SU-DHL-6 (cell line): ENCODE measurements around the gene FGF5.

Source experiments
- H2AFZ ChIP-seq: fragments of 200-600 bp; sonication (generic); 2 replicates; pipeline ENCODE4 v1.6.1; 2014; ENCODE audit warnings: low read depth, mild to moderate bottlenecking, moderate library complexity, mixed read lengths, antibody characterized with exemption, low read length; ENCODE audit not compliant: severe bottlenecking
- H3F3A ChIP-seq: fragments of 200-600 bp; shearing (Covaris generic); 2 replicates; pipeline ENCODE4 v1.6.0; 2016; ENCODE audit warnings: antibody characterized with exemption, mild to moderate bottlenecking; ENCODE audit not compliant: insufficient read depth
- H3K27ac ChIP-seq: fragments of 200-600 bp; sonication (generic); 2 replicates; pipeline ENCODE4 v1.5.1; 2016; ENCODE audit warnings: low read depth, mild to moderate bottlenecking, low read length, moderate library complexity, mixed read lengths
- H3K27me3 ChIP-seq: fragments of 200-600 bp; sonication (generic), shearing (Covaris generic); 2 replicates; pipeline ENCODE4 v1.6.0; 2014; ENCODE audit warnings: mild to moderate bottlenecking, low read length
- H3K36me3 ChIP-seq: fragments of 200-600 bp; sonication (generic); 2 replicates; pipeline ENCODE4 v1.6.1; 2014; ENCODE audit warnings: mild to moderate bottlenecking, low read length, mixed read lengths
- H3K4me2 ChIP-seq: fragments of 300-600, 200-600 bp; shearing (Covaris generic), sonication (generic); 2 replicates; pipeline ENCODE4 v1.6.0; 2014; ENCODE audit warnings: low read length, low read depth, mild to moderate bottlenecking; ENCODE audit not compliant: poor library complexity, severe bottlenecking
- H3K4me3 ChIP-seq: fragments of 200-600 bp; sonication (generic); 2 replicates; pipeline ENCODE4 v1.5.1; 2014; ENCODE audit warnings: antibody characterized with exemption, low read length, mild to moderate bottlenecking, mixed read lengths; ENCODE audit not compliant: insufficient read depth, poor library complexity, severe bottlenecking
- H3K79me2 ChIP-seq: fragments of 200-600 bp; sonication (generic); 2 replicates; pipeline ENCODE4 v1.6.1; 2014; ENCODE audit warnings: mild to moderate bottlenecking, low read length, moderate library complexity; ENCODE audit not compliant: insufficient read depth
- H3K9ac ChIP-seq: fragments of 200-600 bp; sonication (generic); 2 replicates; pipeline ENCODE4 v1.7.0; 2014; ENCODE audit warnings: mild to moderate bottlenecking, low read length
- H3K9me2 ChIP-seq: fragments of 200-600 bp; sonication (generic); replicated peaks from 2 replicates; pipeline ENCODE4 v1.6.1; 2014; ENCODE audit warnings: low read length; ENCODE audit not compliant: insufficient read depth
- H3K9me3 ChIP-seq: fragments of 200-600 bp; sonication (generic); 2 replicates; pipeline ENCODE4 v1.6.1; 2014; ENCODE audit warnings: low read length, mixed read lengths; ENCODE audit not compliant: insufficient read depth
- H4K20me1 ChIP-seq: fragments of 200-600 bp; sonication (generic); 2 replicates; pipeline ENCODE4 v1.6.1; 2014; ENCODE audit warnings: low read depth, mild to moderate bottlenecking, antibody characterized with exemption, low read length, moderate library complexity, mixed read lengths
- EZH2phosphoT487 ChIP-seq: fragments of 200-600 bp; sonication (generic), shearing (Covaris generic); conservative IDR thresholded peaks from 2 replicates; pipeline ENCODE4 v1.6.1; 2018; ENCODE audit warnings: mild to moderate bottlenecking, antibody characterized with exemption, low read length, moderate library complexity, mixed read lengths
- TF ChIP-seq, protein P1 (sequence below): fragments of 200-600 bp; sonication (generic); IDR thresholded peaks from one replicate; pipeline ENCODE4 v1.5.1; 2017; ENCODE audit warnings: antibody characterized with exemption, mild to moderate bottlenecking, low read length, moderate library complexity; ENCODE audit not compliant: insufficient read depth, poor library complexity, severe bottlenecking

The FGF5 gene

DNA sequence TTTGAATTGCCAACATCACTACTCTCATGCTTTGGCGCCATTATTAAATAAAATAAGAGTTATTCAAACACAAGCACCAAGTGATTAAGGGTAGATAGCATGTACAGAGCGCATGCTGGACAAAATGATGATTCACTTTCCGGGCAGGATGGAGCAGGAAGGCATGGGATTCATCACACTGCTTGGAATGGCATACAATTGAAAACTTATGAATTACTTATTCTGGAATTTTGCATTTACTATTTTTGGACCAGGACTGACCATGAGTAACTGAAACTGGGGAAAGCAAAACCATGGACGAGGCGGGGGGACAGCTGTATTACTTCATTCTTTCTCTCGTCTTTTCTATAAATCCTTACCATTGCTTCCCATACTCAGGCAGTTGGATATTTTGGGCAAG, 28.5 kb upstream of the FGF5 start:
- Histone ChIP-seq H3K36me3 (no peaks in the 10 kb centered on the region), H4K20me1 (no peaks in the 10 kb centered on the region), H3K9ac (no peak overlapping the region), H3F3A (no peaks in the 10 kb centered on the region), H3K9me2 (no peaks in the 10 kb centered on the region), H3K4me3 (no peak overlapping the region), H3K79me2 (no peaks in the 10 kb centered on the region), H3K4me2 (no peak overlapping the region), H3K27me3 (no peaks in the 10 kb centered on the region), H3K27ac (no peak overlapping the region), H2AFZ (no peak overlapping the region), H3K9me3 (no peaks in the 10 kb centered on the region)
- TF ChIP-seq, protein P1, sequence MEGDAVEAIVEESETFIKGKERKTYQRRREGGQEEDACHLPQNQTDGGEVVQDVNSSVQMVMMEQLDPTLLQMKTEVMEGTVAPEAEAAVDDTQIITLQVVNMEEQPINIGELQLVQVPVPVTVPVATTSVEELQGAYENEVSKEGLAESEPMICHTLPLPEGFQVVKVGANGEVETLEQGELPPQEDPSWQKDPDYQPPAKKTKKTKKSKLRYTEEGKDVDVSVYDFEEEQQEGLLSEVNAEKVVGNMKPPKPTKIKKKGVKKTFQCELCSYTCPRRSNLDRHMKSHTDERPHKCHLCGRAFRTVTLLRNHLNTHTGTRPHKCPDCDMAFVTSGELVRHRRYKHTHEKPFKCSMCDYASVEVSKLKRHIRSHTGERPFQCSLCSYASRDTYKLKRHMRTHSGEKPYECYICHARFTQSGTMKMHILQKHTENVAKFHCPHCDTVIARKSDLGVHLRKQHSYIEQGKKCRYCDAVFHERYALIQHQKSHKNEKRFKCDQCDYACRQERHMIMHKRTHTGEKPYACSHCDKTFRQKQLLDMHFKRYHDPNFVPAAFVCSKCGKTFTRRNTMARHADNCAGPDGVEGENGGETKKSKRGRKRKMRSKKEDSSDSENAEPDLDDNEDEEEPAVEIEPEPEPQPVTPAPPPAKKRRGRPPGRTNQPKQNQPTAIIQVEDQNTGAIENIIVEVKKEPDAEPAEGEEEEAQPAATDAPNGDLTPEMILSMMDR: no peak
- no peak for TF ChIP-seq EZH2phosphoT487

DNA sequence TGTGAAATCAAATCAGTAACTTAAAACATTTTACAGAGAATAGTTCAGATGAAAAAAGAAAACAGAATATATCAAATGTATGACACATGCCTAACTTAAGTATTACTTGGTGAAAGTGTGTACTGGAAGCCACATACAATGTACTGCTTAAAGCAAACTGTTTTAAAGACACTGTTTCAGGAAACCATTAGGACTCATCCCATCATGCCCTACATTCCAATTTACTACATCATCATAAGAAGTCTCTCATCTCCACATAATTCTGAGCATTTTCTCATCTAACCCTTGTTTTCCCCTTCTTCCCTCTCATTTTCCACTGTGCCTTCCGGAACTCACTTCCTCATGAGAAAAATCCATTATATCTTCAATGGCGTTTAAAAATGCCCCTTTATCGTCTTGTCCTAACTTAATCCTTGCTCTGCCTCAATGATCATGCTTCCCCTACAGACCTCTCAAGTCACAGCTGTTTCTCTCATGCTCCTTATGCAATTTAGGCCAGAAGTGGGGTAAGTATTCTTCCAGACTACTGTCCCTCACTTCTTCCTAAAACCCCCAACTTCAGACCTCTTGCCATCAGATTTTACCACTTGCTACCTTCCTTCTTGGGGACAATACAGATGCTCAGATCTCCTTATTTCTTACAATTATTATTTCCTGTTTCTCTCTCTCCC, 26.8 kb upstream of the FGF5 start:
- TF ChIP-seq EZH2phosphoT487: no peak
- TF ChIP-seq, protein P1: no peak
- H3K27ac ChIP-seq: no peak overlapping the region
- no peak overlapping the region for H3K9ac ChIP-seq
- H3F3A ChIP-seq: no peaks in the 10 kb centered on the region
- H3K9me3 ChIP-seq: no peaks in the 10 kb centered on the region
- no peak overlapping the region for H2AFZ ChIP-seq
- no peaks in the 10 kb centered on the region for H3K79me2 ChIP-seq
- no peaks in the 10 kb centered on the region for H4K20me1 ChIP-seq
- no peaks in the 10 kb centered on the region for H3K36me3 ChIP-seq
- H3K27me3 ChIP-seq: no peaks in the 10 kb centered on the region
- no peak overlapping the region for H3K4me2 ChIP-seq
- no peak overlapping the region for H3K4me3 ChIP-seq
- H3K9me2 ChIP-seq: no peaks in the 10 kb centered on the region

DNA sequence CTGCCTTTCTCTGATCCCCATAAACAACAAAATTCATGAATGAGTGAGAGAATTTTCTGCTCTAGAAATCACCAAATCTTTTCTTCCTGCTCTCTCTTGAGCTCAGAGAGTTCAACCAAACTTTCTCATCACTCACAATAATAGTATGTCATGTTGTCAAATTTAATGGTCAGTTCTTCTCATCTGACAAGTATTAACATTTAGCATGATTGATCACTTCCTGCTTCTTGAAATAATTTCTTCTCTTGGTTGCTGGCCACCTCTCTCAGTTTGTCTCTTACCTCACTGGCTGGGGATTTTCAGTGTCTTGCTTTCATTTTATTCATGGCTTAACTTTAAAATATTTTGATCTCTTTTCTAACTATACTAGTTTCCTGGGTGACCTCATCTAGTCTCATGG, 25.5 kb upstream of the FGF5 start:
- Histone ChIP-seq H4K20me1 (no peaks in the 10 kb centered on the region), H3K36me3 (no peaks in the 10 kb centered on the region), H3K27me3 (no peaks in the 10 kb centered on the region), H3K9me3 (no peaks in the 10 kb centered on the region), H3K79me2 (no peaks in the 10 kb centered on the region), H3K9me2 (no peaks in the 10 kb centered on the region), H3K4me3 (no peak overlapping the region), H3K27ac (no peak overlapping the region), H3F3A (no peaks in the 10 kb centered on the region), H3K9ac (no peak overlapping the region), H3K4me2 (no peak overlapping the region), H2AFZ (no peak overlapping the region)
- TF ChIP-seq, protein P1: no peak
